Jurkat, Clone E6-1 (cell line): ENCODE results near the gene P4HA2.

Source experiments
- DNase-seq: peaks from one replicate; pipeline ENCODE4 v3.0.0-alpha.2; 2011; ENCODE audit warnings: low read depth, low spot score
- H3K4me3 ChIP-seq: 2 replicates; pipeline ENCODE4 v1.5.1; 2011; ENCODE audit warnings: mild to moderate bottlenecking, low read length, control low read depth, moderate library complexity

The P4HA2 gene

DNA sequence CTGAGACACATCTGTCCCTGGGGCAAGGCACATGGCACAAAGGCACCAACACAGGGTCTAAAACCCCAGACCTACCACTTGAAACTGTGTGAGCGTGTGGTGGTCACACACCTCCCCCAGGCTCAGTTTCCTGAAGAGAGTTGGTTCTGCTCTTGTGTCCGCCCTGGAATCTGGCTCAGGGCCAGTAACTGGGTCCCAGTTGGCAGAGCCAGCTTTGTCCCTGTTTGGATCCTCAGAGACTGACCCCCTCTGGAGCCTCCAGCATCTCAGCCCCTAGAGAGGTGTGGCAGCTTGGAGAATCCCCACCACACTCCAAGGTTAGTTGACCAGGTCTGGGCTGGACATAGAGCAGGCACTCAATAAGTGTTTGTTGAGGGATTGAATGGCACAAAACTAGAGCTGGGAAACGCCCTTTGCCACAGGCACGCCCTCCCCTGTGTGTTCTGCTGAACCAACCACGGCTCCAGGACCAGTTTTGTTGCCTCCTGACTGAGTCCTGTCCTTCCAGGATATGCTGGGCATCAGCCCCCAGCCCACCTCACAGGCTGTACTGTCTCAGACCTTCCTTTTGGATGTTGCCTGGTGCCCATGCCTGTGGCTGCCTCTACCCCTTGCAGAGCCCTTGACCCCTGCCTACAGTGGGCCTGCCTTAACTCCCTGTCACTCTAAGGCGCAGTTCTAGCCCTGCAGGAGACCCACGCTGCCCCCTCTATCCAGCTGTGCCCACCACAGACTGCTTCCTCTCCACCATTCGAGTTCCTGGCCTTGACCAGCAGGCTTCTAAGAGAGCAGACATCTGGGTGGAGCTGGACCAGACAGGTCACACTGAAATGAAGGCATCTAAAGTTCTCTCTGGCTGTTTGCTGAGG lies 26.0 kb upstream of the P4HA2 start:
- no peak overlapping the region for H3K4me3 ChIP-seq
- no peak for DNase-seq

DNA sequence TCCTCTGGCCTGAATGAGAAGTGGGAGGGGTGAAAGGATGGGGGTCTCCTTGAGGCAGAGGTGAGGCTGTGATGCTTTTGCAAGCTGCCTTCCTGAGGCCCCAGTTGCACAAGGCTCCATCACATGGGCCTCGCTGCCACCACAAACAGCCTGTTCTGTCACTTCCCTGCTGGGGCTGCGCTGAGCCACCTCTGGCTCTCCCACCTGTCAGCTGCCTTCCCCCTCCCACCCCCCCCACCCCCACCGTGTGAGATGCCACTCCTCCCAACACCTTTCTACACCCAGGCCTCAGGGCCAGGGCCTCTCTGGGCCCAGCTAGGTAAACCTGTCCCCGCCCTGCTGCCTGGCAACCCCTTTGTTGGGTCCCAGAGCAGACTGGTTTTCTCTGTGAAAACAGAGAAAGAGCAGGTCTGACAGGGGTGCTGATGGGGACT lies 25.4 kb upstream of the P4HA2 start:
- DNase-seq: no peak
- H3K4me3 ChIP-seq: no peak overlapping the region

GRCh38 chr5:132251220-132251725 lies 23.6 kb upstream of the P4HA2 start:
- no peak overlapping the region for H3K4me3 ChIP-seq
- DNase-seq: no peak

- DNase-seq: no peak
These were observed 22.9 kb upstream of the P4HA2 start for GRCh38 chr5:132250547-132250946.

GRCh38 chr5:132246806-132247205 lies 19.2 kb upstream of the P4HA2 start:
- H3K4me3 ChIP-seq: no peak overlapping the region
- no peak for DNase-seq

More at GRCh38 chr5:132250547-132250946, 22.9 kb upstream of the P4HA2 start:
- no peak overlapping the region for H3K4me3 ChIP-seq

DNA sequence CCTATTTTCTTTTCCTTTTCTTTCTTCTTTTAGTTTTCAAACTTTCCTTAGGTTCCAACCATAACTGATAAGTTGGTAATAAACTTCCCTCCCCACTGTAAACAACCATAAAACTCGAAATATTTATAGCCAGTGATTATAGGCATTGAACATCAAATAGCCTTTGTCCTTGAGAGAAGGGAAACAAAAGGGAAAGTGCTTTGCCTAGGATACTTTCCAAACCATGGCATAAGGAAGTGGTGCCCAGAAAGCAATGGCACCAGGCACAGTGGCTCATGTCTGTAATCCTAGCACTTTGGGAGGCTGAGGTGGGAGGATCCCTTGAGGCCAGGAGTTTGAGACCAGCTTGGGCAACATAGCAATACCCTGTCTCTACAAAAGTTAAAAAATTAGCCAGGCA lies 17.9 kb upstream of the P4HA2 start:
- no peak overlapping the region for H3K4me3 ChIP-seq
- no peak for DNase-seq

DNA sequence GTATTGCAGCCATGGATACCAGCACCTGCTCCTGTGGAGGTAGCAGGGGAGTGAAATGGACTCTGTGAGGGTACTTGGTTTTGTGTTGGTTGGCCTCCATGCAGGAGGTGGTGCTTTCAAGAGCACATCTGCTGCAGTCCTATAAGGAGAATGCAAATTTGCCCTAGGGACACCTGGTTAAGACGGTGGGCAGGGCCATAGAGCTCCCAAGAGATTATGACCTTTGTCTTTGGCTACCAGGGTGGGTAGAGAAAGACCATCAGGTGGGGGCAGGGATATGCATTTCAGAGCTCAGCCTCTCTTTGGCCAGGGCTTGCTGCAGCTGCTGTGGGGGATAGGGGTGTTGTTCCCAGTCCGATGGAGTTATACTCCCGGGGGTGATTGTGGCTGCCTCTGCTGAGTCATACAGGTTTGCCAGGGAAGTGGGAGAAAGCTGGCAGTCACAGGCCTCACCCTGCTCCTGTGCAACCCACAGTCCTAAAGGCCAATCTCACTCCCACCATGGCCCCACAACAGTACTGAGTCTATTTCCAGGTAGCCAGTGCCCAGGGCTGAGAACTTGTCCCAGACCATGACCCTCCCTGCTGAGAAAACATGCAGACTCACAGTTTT lies 15.8 kb upstream of the P4HA2 start:
- DNase-seq: no peak
- no peak overlapping the region for H3K4me3 ChIP-seq

- DNase-seq: no peak
- no peak overlapping the region for H3K4me3 ChIP-seq
These were observed 12.1 kb upstream of the P4HA2 start for GRCh38 chr5:132239776-132240175.

DNA sequence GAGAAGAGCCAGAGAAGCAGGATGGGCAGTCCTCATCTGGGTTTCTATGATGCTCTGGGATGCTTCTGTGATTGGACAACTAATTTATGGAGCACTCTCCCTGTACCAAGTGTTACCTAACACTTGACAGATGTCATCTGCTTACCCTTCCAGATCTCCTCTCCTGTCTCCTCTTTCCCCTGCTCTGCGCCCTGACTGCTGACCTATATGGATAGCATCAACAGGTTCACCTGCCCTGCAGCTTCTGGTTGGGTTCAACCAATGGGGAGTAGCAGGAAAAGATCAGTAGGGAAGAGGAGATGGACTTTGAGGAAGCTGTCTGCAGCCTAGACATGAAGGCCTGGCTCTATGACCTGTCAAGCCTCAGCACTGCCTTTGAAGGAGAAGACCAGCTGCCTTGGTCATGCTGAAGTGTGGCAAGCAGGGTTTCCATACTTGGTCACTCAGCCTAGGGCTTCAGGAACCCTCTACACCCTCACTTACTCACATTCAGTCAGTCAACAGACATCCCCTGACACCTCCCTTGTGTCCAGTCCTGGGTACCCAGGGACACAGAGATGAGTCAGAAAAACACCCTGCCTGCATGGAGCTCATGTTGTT lies 11.3 kb upstream of the P4HA2 start:
- no peak for DNase-seq
- H3K4me3 ChIP-seq: no peak overlapping the region

- DNase-seq: peak; percentile 71
- H3K4me3 ChIP-seq: no peak overlapping the region
These were observed 10.6 kb upstream of the P4HA2 start for GRCh38 chr5:132238169-132238744.

- no peak for DNase-seq
- no peak overlapping the region for H3K4me3 ChIP-seq
These were observed 10.0 kb upstream of the P4HA2 start for GRCh38 chr5:132237670-132238069.

GRCh38 chr5:132237141-132237540 lies 9.5 kb upstream of the P4HA2 start:
- DNase-seq: no peak
- H3K4me3 ChIP-seq: no peak overlapping the region

DNA sequence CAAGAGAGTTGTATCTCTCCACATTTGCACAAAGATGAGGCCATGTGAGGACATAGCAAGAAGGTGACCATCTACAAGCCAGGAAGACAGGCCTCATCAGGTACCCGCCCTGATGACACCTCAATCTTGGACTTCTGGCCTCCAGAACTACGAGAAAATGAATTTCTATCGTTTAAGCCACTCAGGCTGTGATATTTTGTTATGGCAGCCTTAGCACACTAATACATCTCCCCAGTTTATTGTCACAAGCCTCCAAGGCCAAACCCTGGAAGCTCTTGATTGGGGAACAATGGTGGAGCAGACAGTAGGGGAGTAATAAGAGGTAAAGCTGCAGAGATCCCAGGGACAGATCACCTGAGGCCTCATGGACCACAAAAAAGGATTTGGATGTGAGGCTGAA lies 7.7 kb upstream of the P4HA2 start:
- H3K4me3 ChIP-seq: no peak overlapping the region
- DNase-seq: no peak

DNA sequence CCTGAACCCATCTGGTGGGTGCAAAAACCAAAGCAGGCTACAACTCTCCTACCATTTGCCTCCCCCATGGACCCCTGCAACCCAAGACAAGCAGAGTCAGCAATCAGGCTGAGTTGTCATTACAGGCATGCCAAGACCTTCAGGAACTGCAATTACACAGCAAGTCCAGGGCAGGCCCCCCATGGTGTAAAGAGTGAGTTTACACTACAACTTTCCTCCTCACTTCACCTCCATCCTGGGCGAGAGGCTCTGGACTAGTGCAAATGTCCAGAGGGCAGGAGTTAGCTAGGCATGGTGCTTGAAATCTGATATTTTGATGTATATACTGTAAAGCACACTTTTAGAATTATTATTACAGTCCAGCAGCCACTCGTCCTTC lies 7.0 kb upstream of the P4HA2 start:
- H3K4me3 ChIP-seq: no peak overlapping the region
- DNase-seq: no peak

- no peak overlapping the region for H3K4me3 ChIP-seq
- no peak for DNase-seq
These were observed 6.4 kb upstream of the P4HA2 start for GRCh38 chr5:132233811-132234683.

DNA sequence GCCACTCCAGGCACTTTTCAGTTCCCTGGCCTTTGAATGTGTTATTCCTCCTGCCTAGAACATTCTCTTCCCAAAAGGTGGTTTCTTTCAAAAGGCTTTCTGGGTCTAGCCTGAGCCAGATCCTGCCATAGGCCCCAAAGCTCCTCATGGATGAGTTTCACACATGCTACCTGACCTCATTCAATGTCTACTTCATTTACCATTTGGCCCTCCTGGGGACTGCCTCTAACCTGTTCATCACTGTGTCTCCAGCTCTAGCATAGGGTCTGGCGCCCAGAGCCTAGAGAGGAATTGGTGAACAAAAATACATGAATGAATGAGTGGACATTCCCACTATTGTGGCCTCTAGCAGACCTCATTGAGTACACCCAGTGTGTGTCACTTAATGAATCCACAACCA lies 5.4 kb upstream of the P4HA2 start:
- no peak overlapping the region for H3K4me3 ChIP-seq
- DNase-seq: no peak

DNA sequence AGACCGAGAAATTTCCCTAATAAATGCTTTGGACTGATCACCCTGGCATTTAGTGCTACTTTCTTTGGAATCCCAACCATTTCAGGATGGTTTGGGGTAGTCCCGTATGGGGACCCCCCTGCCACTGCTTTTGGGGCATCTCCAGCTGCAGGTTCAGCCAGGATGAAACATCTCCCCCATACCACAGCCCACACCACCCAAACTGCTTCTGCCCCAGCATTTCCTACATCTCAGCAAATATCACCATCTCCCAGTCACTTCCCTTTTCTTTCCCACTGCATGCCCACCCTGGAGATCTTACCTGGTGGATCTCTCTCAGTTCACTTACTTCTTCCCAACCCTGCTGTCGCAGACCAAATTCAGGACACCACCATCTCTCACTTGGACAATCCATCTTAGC lies 4.8 kb upstream of the P4HA2 start:
- no peak for DNase-seq
- H3K4me3 ChIP-seq: no peak overlapping the region

DNA sequence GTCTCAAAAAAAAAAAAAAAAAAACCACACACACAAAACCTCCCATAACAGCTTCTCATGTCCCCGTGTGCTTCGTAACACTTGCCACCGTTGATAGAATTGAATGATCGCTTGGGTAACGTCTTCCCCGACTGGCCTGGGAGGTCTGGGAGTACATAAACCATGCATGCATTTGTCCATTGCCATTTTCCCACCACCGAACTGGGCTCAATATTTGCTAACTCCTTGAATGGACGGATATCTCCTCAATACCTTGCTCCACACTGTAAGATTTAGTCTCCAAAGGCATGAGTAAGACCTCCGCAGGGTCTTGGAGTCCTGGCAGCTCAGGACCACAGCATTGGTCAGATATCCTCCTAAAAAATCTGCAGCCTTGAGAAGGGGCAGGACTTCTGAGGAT lies 3.2 kb upstream of the P4HA2 start:
- H3K4me3 ChIP-seq: no peak overlapping the region
- no peak for DNase-seq

- H3K4me3 ChIP-seq: no peak overlapping the region
- no peak for DNase-seq
These were observed 1.6 kb upstream of the P4HA2 start for GRCh38 chr5:132229236-132229635.
